GM18499 (cell line): ENCODE data around the gene GNGT2.
"Not testable (repeated sequence)": the region's sequence is repeated elsewhere in the genome, so short reads cannot be mapped to it uniquely, and the experiment has no call there.

ENCODE experiments used
- ATAC-seq: cut with Tn5 transposase; IDR thresholded peaks from one replicate; pipeline ENCODE4 v1.9.1; 2021; ENCODE audit warnings: moderate number of reproducible peaks; ENCODE audit not compliant: insufficient read depth, unreplicated experiment

Gene GNGT2

DNA sequence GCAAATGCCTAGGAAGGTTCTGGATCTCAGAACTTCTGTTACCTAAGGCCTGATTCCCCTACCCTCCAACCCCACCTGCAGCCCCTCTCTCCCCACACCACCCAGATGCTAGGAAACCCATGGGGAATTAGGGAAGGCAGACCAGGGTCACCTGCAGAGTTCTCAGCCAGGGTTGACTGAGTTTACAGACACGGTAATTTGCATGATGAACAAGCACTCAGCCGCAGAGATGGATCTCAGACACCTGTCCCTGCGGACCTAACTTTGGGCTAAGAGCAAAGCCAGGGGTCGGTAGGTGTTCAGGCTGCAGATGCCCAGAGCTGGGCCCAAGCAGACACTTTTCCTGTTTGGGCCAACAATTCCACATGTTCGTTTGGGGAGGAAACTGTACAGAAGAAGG lies 3.0 kb upstream of the GNGT2 start:
- no peak for ATAC-seq

DNA sequence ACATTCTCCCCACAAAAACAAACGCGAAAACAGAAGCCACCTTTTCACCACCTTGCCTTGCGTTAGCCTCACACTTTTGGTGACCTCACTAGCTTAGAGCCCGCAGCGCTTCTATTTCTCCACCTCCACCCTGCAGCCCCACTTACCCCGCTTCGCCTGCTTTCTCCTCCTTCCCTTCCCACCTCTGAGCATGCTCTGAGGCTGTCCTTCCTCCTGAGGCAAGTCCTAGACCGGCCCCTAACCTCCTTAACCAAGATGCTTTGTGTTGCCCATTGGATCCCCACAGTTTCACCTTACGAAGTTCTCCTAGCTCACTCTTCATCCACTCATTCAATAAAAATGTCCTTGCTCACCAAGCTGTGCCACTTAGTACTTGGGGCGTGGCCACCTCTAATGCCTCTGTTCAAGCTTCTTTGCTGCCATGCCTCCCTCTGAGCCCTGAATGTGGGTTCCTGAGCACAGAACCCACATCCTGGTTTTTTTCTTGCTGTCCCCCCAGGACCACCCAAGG lies 1.3 kb downstream of the GNGT2 start:
- no peak for ATAC-seq

DNA sequence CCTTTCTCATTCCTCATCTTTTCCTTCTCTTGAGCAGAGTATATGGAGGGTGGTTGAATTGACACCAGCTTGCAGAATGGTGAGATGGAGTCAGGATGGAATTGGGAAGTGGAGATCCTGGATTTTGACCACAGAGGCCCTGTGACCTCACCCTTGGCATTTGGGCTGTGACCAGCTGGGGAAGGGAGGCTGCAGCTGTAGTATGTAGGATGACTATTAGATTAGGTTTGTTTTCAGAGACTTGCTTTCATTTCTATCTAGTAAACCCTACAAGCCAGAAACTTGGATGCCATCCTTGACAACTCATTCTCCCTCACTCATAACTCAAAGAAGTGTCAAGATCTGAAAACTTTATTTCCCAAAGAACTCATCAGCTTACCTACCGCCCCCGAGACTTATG lies 5.9 kb downstream of the GNGT2 start:
- no peak for ATAC-seq

DNA sequence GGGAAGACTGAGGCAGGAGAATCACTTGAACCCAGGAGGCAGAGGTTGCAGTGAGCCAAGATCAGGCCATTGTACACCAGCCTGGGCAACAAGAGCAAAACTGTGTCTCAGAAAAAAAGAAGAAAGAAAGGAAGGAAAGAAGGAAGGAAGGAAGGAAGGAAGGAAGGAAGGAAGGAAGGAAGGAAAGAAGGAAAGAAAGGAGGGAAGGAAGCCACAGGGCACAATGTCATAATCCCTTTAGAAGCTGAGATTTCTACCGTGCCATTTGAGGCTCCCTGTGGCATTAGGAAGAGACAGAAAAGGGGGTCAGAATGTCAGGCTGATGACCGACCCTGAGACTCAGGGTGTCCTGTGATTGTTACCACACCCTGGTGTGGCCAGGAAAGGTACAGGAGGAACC lies 6.6 kb downstream of the GNGT2 start:
- ATAC-seq: no peak

DNA sequence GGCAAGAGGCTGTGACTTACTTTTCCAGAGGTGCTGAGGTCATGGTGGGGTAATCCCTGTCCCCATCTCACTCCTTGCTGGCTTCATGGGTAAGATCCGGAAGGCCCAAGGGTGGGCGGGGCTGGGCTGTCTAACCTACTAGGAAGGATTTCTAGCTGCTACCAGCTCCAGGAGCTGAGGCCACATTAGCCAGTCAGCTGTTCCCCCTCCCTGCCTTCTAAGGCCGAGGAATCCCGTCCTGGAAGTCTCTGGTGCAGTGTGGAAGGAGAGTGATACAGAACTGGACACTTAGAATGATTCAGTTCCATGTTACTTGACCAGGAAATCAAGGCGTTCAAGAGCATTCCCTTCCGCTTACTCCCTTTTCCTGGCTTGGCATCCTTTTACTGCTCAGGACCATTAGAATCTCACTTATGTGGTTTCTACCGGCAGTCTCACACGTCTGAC lies 8.9 kb downstream of the GNGT2 start:
- no peak for ATAC-seq

DNA sequence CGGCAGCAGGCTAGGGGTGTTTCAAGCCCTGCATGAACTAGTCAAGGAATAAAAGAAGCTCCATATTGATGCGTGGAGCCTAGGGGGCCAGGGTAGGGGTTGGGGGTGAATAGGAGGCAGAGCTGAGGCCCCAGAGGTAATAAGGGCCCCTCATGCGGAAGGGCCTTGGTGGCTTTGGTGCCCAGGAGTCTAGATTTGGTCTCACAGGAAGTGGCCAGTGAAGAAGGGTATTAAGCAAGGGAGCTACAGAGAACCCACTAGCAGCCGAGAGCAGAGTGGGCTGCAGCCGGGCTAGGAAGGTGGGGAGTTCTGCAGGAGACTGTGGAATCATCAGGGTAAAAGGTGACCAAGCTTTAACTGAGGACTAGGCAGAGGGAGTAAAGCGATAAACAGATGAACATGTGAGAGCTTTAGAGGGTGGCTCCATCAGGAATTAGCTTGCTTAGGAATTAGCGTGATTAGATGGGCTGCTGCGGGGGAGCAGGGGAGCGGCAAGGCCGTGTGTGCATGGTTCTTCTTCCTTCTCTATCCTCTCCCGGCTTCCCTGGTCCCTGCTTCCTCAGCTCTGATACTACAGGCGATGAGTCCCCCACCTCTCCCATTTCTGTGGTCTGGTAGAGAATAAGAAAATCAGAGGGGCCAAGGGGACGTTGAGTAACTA lies 9.8 kb downstream of the GNGT2 start:
- no peak for ATAC-seq

DNA sequence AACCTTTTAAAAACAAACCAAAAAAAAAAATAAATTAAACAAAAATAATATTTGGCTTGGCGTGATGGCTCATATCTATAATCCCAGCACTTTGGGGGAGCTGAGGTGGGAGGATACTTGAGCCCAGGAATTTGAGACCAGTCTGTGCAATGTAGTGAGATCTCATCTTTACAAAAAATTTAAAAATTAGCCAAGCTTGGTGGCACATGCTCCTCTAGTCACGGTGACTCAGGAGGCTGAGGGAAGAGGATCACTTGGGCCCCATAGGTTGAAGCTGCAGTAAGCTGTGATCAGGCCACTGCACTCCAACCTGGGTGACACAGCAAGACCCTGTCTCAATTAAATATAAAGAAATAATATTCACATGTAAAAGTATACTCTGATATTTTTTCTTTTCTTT lies 12.2 kb downstream of the GNGT2 start:
- ATAC-seq: no peak

DNA sequence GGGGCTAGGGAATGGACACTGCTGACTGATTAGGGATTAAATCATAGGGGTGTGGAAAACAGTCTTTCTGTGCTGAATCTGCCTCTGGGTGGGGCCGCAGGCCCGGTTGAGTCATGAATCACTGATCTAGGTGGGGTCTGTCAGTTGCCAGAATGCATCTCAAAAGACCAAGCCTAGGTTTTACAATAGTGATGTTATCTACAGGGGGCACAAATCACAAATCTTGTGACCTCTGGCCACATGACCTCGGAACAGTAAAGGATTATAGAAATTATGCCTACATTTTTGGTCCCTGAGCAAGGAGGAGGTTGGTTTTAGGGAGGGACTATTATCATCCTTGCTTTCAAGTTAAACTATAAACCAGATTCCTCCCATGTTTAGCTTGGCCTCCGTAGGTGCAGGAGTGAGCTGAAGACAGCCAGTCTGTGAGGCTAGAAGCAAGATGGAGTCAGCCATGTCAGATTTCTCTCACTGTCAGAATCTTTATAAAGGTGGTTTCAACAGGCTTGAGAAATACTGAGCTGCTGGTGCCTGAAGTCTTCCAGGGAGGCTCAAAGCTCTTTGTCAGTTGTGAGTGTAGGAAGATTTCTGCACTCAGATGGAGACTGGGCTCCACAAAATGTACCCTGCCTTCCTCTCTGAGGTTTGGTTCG lies 12.9 kb downstream of the GNGT2 start:
- ATAC-seq: no peak

DNA sequence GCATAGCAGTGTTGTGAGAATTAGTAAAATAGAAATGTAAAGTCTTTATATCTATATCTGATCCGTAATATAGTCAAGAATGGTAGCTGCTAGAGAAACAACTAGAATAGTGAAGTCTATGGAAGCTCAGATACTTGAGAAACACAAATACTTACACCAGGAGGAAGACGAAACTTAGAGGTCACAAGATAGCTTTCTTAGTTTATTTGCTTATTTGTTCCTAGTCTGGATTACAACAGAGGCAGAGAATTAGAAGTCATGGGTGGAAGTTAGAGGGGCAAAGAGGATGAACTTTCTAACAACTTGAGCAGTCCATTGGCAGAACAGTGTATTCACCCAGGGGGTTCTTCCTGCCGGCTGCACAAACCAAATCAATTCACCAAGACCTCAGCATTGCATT lies 13.9 kb downstream of the GNGT2 start:
- no peak for ATAC-seq

DNA sequence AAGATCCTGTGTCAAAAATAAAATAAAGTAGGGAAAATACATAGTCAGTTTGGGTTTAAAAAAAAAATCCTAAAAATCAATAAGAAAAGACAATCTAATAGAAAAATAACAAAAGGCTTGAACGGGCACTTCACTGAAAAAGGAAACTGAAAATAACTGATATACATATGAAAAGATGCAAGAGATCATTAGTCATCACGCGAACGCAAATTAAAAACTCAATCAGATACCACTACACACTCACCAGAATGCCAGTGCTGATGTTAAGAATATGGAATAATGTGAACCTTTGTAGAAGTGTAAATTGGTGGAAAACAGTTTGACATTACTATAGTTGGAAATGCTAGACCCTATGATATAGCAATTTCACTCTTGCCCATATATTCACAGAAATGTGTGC lies 14.6 kb downstream of the GNGT2 start:
- ATAC-seq: no peak

DNA sequence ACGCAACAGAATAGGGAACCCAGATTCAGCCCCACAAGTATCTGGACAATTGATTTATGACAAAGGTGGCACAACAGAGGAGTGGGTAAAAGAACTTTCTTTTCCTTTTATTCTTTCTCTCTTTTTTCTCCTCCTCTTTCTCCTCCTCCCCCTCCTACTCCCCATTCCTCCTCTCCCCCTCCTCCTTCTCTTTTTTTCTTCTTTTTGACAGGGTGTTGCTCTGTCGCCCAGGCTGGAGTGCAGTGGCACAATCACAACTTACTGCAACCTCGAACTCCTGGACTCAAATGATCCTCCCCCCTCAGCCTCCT lies 16.1 kb downstream of the GNGT2 start:
- no peak for ATAC-seq

DNA sequence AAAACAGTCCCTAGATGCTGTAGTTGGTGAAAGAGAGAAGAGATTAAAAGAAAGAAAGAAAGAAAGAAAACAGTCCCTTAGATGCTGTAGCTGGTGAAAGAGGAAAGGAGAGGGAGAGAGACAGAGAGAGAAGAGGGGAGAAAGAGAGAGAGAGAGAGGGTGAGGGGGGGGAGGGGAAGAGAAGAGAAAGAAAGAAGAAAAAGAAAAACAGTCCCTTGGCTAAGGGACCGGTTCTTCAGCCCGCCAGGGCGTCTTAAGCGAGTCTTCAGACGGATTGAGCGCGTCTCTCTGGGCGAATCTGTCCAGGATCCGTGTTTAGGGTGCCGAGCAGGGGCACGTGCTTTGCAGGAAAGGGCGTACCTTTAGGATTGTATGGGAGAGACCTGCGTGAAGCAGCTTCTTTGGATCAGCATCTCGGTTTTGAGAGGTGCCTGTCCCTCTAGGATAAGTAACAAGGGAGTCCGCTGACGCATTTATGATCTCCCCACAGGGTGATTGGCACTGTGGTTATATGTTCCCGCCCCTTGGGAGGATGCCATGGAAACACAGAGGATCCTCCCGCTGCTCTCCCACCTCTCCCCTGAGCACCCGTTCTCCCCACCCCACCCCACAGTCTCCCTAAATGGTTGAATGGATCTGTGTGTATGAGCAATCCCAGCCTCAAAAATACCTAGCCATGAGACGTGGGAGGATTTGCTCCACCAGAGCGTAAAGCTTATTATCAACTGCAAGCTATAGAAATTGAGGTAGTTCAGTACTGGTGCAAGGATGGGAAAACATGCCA lies 16.7 kb downstream of the GNGT2 start:
- no peak for ATAC-seq

DNA sequence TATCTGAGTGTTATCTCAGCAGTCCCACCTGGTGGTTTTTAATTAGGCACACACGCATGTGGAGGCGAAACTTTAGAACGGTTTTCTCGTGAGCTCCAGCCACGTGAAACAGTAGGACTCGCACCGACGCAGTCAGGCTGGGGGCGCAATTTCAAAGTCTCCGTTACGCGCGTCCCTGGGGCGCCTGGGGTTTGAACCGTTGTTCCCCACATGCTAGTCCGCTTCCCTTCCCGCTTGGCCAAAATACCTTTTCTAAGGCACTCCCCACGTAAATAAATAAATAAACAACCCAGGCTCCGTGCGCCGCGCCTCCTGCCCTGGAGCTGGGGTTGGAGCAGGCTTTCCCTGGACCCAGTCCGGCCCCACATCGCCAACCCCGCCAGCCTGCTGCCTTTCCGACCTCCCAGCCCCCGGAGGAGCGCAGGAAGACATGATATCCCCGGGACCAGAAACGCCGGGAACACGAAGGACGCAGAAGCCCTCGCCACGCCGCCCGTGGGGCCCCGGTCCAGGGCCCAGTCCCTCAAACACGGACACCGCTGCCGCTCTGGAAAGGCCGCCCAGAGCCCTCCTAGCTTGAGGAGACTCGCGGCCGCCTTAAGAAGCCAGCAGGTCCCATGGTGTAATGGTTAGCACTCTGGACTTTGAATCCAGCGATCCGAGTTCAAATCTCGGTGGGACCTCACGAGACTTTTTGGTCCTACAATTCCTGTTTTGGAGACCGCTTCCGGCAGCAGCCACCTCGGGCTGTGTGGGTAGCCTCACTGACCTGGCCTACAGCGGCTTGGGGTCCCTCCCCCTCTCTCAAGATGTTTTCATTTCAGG lies 18.2 kb downstream of the GNGT2 start:
- no peak for ATAC-seq

DNA sequence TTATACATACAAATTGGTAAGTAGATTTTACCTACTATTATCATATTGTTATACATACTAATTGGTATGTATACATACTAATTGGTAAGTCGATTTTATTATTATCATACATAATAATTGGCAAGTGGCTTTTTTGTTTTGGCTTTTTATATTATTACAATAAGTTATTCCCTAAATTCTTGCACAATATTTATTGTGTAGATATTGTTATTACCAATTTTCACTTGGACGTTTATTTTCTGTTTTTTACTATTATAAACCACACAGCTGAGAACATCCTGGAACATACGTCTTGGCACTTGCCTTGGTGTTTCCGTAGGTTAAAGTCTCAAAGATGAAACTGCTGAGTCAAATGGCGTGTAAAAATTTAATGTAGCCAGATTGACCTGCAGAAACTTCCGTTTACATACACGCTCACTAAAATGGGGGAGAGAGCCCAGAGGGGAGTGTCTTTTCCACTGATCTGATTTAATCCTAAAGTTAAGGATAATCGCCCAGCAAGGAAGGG lies 18.9 kb downstream of the GNGT2 start:
- no peak for ATAC-seq

DNA sequence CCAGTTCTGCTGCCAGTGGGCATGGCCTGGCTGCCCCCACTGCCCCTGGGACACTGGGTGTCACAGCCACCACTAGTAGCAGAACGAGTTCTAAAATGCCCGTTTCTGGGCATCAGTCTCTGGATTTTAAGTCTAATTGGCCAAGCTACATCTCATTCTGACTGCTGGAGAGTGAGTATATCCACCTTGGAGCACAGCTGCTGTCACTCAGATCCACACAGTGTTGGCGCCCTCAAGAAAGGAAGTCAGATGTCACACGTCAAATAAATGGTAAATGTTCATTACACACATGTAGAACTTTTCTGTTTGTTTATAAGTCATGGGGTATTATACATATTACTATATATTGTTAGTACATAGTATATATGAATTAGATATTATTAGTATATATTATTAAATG lies 19.4 kb downstream of the GNGT2 start:
- no peak for ATAC-seq

DNA sequence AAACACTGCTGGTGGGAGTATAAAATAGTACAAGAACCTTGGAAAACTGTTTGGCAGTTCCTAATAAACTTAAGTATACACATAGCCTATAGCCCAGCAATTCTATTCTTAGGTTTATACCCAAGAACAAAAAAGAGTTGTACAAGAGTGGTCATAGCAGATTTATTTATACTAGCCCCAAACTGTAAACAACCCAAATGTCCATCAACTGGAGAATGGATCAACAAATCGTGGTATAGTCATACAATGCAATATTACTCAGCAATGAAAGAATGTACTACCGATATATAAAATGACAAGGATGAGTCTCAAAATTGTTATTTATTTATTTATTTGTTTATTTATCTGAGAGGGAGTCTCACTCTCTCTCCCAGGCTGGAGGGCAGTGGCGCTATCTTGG lies 23.1 kb downstream of the GNGT2 start:
- ATAC-seq: no peak

DNA sequence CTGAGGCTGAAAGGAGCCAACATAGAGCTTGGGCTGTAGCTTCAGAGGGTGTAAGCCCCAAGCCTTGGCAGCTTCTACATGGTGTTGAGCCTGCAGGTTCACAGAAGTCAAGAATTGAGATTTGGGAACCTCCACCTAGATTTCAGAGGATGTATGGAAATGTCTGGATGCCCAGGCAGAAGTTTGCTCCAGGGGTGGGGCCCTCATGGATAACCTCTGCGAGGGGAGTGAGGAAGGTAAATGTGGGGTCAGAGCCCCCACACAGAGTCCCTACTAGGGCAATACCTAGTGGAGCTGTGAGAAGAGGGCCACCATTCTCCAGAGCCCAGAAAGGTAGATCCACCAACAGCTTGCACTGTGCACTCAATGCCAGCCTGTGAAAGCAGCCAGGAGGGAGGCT lies 25.0 kb downstream of the GNGT2 start:
- not testable (repeated sequence) for ATAC-seq

DNA sequence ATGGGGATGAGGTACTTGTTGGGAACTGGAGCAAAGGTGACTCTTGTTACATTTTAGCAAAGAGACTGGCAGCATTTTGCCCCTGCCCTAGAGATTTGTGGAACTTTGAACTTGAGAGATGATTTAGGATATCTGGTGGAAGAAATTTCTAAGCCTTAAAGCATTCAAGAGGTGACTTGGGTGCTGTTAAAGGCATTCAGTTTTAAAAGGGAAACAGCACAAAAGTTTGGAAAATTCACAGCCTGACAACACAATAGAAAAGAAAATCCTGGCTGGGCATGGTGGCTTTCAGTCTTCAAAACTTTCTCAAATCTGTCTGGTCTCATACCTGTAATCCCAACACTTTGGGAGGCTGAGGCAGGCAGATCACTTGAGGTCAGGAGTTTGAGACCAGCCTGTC lies 25.9 kb downstream of the GNGT2 start:
- ATAC-seq: not testable (repeated sequence)

DNA sequence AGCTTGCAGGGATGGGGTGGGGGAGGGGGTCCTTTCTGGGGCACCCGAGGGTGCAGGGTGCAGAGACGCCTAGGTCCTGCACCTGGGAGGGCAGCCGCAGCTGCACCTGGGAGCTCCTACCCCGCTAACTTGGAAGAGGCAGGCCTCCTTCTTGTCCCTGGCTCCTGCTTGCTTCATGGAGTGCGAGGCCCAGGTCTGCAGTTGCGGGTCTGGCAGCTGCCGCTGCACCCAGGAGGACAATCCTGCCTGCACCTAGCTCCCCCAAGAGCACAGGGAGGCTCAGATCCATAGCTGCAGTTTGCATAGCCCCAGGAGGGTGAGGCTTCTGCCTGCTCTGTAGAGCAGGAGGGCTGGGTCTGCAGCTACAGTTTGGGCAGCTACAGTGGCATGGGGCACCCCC lies 26.6 kb downstream of the GNGT2 start:
- ATAC-seq: no peak

DNA sequence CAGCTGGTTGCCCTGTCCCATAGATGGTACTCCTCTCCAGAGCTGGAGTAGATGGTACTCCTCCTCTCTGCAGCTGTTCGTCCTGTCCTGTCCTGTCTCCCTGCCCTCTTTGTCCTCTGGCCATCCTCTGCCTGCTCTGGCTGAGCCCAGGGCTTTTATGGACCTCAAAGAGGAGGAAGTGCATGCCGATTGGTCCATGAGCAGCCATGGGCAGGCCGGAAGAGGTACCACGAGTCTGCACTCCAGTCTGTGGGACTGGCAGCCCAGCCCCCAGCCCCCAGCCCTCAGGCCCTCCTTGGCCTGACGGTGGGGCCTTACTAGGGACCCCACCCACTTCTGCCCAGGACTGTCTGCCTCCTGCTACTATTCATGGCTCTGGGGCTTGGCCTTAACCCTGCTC lies 27.0 kb downstream of the GNGT2 start:
- no peak for ATAC-seq
